ENCODE measurements around the gene BBS12. TPM values are rescaled to one million over a fixed set of nuclear protein-coding genes. Genes with fewer than 3 reads are reported as not detected.

The BBS12 gene
- total RNA-seq, 1 experiment from 2014 or later: 3.3 TPM

- DNase-seq (ENCODE audit: low spot score): no peak
- in situ Hi-C loops (cut with HindIII; ENCODE audit: low sequenced_read_pairs): no loop called here
Observed at GRCh38 chr4:122759639-122760310, 27.3 kb downstream of the BBS12 start.

GRCh38 chr4:122762520-122762919 lies 30.0 kb downstream of the BBS12 start:
- in situ Hi-C loops (cut with HindIII; ENCODE audit: low sequenced_read_pairs): no loop called here
- no peak for DNase-seq (ENCODE audit: low spot score)

GRCh38 chr4:122762966-122763716 lies 30.6 kb downstream of the BBS12 start:
- in situ Hi-C loops (cut with HindIII; ENCODE audit: low sequenced_read_pairs): no loop called here
- DNase-seq (ENCODE audit: low spot score): no peak

GRCh38 chr4:122764071-122764820 lies 31.7 kb downstream of the BBS12 start:
- in situ Hi-C loops (cut with HindIII; ENCODE audit: low sequenced_read_pairs): no loop called here
- DNase-seq (ENCODE audit: low spot score): no peak

GRCh38 chr4:122764821-122765215 lies 32.3 kb downstream of the BBS12 start:
- no peak for DNase-seq (ENCODE audit: low spot score)
- in situ Hi-C loops (cut with HindIII; ENCODE audit: low sequenced_read_pairs): no loop called here

GRCh38 chr4:122765692-122766352 lies 33.3 kb downstream of the BBS12 start:
- in situ Hi-C loops (cut with HindIII; ENCODE audit: low sequenced_read_pairs): no loop called here
- no peak for DNase-seq (ENCODE audit: low spot score)

GRCh38 chr4:122766353-122766705 lies 33.8 kb downstream of the BBS12 start:
- no peak for DNase-seq (ENCODE audit: low spot score)
- in situ Hi-C loops (cut with HindIII; ENCODE audit: low sequenced_read_pairs): no loop called here

GRCh38 chr4:122766950-122767349 lies 34.4 kb downstream of the BBS12 start:
- in situ Hi-C loops (cut with HindIII; ENCODE audit: low sequenced_read_pairs): no loop called here
- DNase-seq (ENCODE audit: low spot score): no peak

DNA sequence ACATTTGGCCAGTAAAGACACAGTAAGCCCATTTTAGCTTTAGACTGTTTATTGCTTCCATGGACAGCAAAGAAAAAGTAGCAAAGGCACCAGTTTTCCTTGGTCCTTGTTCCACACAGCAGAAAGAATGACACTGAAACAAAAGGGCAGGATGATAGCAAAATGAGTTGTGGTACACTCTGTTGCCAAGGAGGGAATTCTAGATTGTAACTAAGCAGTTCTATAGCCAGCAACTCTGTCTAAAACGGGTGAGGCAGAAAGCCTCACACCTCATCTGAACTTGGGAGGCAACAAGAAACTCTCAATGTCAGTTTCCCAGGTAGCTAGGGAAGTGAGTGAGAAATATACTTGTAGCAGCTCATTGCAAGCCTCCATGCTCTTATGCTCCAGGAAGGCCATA lies 39.2 kb downstream of the BBS12 start:
- DNase-seq (ENCODE audit: low spot score): no peak
- in situ Hi-C loops (cut with HindIII; ENCODE audit: low sequenced_read_pairs): no loop called here

DNA sequence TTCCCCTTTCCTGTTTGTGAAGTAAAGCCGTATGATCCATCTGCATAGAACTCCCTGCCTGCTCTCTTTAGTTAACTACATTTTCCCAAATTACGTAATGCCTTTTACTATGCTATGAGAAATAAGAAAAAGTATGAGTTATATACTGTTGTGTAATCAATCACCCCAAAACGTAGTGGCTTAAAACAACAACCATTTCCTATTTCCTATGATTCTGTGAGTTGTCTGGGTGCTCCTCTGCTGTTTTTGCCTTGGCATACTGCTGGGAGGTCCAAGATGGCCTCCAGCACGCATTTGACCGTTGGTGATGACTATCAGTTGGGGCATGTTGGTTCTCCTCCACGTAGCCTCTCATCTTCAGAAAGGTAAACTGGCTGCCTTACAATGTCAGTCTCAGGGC lies 39.8 kb downstream of the BBS12 start:
- DNase-seq (ENCODE audit: low spot score): no peak
- in situ Hi-C loops (cut with HindIII; ENCODE audit: low sequenced_read_pairs): no loop called here

GRCh38 chr4:122772986-122773385 lies 40.5 kb downstream of the BBS12 start:
- in situ Hi-C loops (cut with HindIII; ENCODE audit: low sequenced_read_pairs): no loop called here
- no peak for DNase-seq (ENCODE audit: low spot score)

- no peak for DNase-seq (ENCODE audit: low spot score)
- in situ Hi-C loops (cut with HindIII; ENCODE audit: low sequenced_read_pairs): no loop called here
Observed at GRCh38 chr4:122775039-122775438, 42.5 kb downstream of the BBS12 start.

- no peak for DNase-seq (ENCODE audit: low spot score)
- in situ Hi-C loops (cut with HindIII; ENCODE audit: low sequenced_read_pairs): no loop called here
Observed at GRCh38 chr4:122775987-122776836, 43.7 kb downstream of the BBS12 start.

DNA sequence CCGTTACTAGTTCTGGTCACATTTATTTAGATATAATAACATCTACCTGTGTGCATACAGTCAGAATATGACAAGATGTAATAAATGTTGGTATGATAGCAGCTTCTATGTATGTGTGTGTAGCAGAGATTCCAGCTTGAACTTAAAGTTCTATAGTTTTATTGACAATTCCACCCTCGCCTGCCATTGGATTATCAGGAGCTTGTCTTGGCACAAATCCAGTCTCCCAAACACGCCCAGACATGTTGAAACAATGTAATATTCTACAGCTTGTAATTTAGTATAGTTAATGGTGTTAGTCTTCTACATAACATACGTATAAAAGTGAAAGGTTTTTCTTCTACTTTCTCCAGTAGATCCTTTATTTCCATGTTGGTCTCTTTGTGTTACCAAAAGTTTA lies 44.4 kb downstream of the BBS12 start:
- no peak for DNase-seq (ENCODE audit: low spot score)
- in situ Hi-C loops (cut with HindIII; ENCODE audit: low sequenced_read_pairs): no loop called here

DNA sequence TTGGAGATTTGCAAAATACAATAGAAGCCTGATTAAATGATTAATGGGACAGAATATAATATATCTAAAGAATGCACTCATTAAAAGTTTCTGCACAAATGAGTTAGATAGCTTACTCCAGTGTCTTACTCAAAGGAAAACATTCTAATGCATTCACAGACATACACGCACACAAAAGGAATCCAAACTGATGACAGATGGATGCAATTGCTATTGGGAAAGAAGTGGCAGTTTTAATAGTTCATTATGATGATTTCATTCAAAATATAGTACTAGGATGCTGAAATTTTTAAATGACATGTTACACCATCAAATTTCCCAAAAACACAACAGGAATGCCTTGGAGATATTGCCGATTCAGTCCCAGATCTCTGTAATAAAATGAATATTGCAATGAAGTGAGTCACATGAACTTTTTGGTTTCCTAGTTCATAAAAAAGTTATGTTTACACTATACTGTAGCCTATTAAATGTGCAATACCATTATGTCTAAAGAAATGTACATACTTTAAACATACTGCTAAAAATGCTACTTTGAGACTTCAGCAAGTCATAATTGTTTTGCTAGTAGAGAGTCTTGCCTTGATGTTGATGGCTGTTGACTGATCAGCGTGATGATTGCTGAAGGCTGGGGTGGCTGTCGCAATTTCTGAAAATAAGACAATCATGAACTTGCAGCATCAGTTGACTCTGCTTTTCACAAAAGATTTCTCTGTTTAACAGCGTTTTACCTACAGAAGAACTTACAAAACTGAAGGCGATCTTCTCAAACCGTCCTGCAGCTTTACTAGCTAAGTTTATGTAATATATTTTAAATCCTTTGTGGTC lies 45.6 kb downstream of the BBS12 start:
- DNase-seq (ENCODE audit: low spot score): no peak

DNA sequence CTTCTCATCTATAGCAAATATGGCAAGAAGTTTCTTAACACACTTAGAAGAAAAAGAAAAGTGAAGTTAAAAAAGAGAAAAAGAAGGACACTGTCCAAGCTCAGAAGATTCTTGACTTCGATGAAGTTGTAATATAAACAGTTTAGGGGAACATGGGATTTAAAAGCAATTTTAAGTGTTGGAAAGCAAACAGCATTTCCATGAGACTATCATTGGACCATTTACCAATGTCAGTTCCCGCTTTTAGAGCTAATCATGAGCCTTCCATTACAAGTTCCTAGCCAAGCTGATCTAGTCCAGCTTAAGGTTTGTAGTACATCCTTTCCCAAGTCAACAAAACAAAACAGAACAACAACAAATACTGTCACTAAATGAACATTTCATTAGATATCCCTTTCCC lies 49.0 kb downstream of the BBS12 start:
- in situ Hi-C loops (cut with HindIII; ENCODE audit: low sequenced_read_pairs): no loop called here
- DNase-seq (ENCODE audit: low spot score): no peak

More for the DNA sequence above, 45.6 kb downstream of the BBS12 start:
- in situ Hi-C loops (cut with HindIII; ENCODE audit: low sequenced_read_pairs): no loop called here

- peak; percentile 52 for DNase-seq (ENCODE audit: low spot score)
- in situ Hi-C loops (cut with HindIII; ENCODE audit: low sequenced_read_pairs): no loop called here
Observed at GRCh38 chr4:122783301-122784215, 51.1 kb downstream of the BBS12 start.

Data from G401 (cell line).